ENCODE data around the gene PDE4C. TPM values are rescaled to one million over a fixed set of nuclear protein-coding genes. Genes with fewer than 3 reads are reported as not detected.

PDE4C gene
- total and polyA plus RNA-seq, 9 of the 15 experiments (the other 6 are each of a cell fraction or from before 2014, with no cell fraction given), result 0.04 to 0.91 (median 0.20) TPM; not detected in 1

DNA sequence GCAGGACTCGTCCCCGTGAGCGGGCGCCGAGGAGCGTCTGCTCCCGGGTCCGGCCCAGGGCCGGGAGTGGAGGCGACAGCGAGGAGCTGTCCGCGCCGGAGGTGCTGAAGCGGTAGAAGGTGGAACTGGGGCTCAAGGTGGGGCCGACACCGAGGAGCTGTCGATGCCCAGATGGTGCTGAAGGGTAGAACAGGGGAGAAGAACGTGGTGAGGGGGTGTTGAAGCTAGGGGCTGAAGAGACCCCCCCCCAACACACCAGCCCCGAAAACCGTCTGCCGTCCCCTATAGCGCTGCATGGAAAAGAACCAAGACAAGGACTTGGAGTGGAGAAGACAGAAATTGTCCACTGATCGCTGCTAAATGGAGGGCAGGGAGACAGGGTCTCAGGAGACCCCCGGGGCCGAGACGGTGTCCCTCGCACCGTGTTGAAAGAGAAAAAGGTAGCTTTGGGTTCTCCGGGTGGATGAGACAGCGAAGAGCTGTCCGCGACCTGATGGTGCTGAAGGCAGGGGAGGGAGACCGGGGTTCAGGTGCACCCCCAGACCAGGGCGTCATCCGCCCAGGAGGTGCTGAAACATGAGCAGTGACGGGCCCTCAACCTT is 7.1 kb upstream of the PDE4C start (continued):
- TF ChIP-seq, protein P1, sequence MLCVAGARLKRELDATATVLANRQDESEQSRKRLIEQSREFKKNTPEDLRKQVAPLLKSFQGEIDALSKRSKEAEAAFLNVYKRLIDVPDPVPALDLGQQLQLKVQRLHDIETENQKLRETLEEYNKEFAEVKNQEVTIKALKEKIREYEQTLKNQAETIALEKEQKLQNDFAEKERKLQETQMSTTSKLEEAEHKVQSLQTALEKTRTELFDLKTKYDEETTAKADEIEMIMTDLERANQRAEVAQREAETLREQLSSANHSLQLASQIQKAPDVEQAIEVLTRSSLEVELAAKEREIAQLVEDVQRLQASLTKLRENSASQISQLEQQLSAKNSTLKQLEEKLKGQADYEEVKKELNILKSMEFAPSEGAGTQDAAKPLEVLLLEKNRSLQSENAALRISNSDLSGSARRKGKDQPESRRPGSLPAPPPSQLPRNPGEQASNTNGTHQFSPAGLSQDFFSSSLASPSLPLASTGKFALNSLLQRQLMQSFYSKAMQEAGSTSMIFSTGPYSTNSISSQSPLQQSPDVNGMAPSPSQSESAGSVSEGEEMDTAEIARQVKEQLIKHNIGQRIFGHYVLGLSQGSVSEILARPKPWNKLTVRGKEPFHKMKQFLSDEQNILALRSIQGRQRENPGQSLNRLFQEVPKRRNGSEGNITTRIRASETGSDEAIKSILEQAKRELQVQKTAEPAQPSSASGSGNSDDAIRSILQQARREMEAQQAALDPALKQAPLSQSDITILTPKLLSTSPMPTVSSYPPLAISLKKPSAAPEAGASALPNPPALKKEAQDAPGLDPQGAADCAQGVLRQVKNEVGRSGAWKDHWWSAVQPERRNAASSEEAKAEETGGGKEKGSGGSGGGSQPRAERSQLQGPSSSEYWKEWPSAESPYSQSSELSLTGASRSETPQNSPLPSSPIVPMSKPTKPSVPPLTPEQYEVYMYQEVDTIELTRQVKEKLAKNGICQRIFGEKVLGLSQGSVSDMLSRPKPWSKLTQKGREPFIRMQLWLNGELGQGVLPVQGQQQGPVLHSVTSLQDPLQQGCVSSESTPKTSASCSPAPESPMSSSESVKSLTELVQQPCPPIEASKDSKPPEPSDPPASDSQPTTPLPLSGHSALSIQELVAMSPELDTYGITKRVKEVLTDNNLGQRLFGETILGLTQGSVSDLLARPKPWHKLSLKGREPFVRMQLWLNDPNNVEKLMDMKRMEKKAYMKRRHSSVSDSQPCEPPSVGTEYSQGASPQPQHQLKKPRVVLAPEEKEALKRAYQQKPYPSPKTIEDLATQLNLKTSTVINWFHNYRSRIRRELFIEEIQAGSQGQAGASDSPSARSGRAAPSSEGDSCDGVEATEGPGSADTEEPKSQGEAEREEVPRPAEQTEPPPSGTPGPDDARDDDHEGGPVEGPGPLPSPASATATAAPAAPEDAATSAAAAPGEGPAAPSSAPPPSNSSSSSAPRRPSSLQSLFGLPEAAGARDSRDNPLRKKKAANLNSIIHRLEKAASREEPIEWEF (CRISPR knock-in tag; IDR thresholded peaks at IDR 0.05), result no peak
- TF ChIP-seq, protein P2, sequence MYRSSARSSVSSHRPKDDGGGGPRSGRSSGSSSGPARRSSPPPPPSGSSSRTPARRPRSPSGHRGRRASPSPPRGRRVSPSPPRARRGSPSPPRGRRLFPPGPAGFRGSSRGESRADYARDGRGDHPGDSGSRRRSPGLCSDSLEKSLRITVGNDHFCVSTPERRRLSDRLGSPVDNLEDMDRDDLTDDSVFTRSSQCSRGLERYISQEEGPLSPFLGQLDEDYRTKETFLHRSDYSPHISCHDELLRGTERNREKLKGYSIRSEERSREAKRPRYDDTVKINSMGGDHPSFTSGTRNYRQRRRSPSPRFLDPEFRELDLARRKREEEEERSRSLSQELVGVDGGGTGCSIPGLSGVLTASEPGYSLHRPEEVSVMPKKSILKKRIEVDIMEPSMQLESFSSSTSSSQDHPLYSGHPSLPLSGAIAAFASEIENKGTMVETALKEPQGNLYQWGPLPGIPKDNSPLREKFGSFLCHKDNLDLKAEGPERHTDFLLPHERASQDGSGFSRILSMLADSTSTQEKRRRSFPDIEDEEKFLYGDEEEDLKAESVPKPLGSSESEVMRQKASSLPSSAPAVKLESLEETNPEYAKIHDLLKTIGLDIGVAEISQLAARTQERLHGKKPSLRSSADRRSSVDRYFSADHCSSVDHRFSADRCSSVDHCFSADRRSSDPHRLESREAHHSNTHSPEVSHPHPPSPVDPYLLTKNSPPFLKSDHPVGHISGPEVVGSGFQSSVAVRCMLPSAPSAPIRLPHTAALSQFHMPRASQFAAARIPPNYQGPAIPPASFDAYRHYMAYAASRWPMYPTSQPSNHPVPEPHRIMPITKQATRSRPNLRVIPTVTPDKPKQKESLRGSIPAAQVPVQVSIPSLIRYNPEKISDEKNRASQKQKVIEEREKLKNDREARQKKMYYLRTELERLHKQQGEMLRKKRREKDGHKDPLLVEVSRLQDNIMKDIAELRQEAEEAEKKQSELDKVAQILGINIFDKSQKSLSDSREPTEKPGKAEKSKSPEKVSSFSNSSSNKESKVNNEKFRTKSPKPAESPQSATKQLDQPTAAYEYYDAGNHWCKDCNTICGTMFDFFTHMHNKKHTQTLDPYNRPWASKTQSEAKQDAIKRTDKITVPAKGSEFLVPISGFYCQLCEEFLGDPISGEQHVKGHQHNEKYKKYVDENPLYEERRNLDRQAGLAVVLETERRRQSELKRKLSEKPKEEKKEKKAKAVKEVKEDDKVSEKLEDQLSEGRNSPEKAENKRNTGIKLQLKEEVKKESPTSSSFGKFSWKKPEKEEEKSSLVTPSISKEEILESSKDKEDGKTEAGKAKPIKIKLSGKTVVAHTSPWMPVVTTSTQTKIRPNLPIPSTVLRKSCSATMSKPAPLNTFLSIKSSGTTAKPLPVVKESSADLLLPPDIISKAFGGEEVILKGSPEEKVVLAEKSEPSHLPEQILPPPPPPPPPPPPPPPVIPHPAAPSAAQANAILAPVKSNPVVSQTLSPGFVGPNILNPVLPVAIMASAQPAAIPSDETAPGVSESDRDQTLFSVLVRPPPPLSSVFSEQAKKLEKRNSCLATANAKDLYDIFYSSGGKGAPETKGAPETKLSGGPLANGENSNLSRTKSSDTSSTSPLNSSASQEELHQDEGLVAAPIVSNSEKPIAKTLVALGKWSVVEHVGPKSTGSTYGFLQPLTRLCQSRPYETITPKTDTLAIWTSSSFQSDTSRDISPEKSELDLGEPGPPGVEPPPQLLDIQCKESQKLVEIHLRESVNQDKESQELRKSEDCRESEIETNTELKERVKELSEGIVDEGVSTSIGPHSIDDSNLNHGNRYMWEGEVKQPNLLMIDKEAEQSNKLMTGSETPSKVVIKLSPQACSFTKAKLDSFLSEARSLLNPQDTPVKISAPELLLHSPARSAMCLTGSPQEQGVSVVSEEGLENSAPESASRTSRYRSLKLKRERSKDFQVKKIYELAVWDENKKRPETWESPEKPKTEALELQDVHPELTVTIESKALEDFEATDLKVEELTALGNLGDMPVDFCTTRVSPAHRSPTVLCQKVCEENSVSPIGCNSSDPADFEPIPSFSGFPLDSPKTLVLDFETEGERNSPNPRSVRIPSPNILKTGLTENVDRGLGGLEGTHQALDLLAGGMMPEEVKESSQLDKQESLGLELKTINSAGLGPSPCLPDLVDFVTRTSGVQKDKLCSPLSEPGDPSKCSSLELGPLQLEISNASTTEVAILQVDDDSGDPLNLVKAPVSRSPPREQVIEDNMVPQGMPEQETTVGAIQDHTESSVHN (IDR thresholded peaks at IDR 0.05; ENCODE audit: borderline replicate concordance in 1 of 2, low read depth in 1 of 2), result no peak
- TF ChIP-seq MIER1 (IDR thresholded peaks at IDR 0.05; ENCODE audit: low read depth), result peak; percentile 100
- no peak for TF ChIP-seq U2AF2 (optimal IDR thresholded peaks at IDR 0.05; ENCODE audit: low read depth, low read length)
- 0 out of 2 replicates have a peak, but pooled peaks have one; percentile 38 for TF ChIP-seq NFE2 (IDR thresholded peaks at IDR 0.05; ENCODE audit: low read depth)
- TF ChIP-seq STAT5A (IDR thresholded peaks at IDR 0.05; ENCODE audit: borderline replicate concordance, low read length), result 0 out of 2 replicates have a peak, but pooled peaks have one; percentile 7
- no peak for TF ChIP-seq HNRNPUL1 (IDR thresholded peaks at IDR 0.05; ENCODE audit: low read length)
- no peak for TF ChIP-seq ZNF586 (CRISPR knock-in tag; conservative IDR thresholded peaks at IDR 0.05)
- TF ChIP-seq, protein P3, sequence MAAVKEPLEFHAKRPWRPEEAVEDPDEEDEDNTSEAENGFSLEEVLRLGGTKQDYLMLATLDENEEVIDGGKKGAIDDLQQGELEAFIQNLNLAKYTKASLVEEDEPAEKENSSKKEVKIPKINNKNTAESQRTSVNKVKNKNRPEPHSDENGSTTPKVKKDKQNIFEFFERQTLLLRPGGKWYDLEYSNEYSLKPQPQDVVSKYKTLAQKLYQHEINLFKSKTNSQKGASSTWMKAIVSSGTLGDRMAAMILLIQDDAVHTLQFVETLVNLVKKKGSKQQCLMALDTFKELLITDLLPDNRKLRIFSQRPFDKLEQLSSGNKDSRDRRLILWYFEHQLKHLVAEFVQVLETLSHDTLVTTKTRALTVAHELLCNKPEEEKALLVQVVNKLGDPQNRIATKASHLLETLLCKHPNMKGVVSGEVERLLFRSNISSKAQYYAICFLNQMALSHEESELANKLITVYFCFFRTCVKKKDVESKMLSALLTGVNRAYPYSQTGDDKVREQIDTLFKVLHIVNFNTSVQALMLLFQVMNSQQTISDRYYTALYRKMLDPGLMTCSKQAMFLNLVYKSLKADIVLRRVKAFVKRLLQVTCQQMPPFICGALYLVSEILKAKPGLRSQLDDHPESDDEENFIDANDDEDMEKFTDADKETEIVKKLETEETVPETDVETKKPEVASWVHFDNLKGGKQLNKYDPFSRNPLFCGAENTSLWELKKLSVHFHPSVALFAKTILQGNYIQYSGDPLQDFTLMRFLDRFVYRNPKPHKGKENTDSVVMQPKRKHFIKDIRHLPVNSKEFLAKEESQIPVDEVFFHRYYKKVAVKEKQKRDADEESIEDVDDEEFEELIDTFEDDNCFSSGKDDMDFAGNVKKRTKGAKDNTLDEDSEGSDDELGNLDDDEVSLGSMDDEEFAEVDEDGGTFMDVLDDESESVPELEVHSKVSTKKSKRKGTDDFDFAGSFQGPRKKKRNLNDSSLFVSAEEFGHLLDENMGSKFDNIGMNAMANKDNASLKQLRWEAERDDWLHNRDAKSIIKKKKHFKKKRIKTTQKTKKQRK (IDR thresholded peaks at IDR 0.05; ENCODE audit: borderline replicate concordance, low read depth, low read length), result no peak
